Uterus (tissue), 4 donors: ENCODE results near the gene DEPDC5. TPM values are rescaled to one million over a fixed set of nuclear protein-coding genes. Genes with fewer than 3 reads are reported as not detected.

ENCODE experiments used
- DNase-seq, 2 donors: peaks; one replicate each; pipeline ENCODE4 v3.0.0-alpha.2; 2019 to 2020
- H3K27ac ChIP-seq, 2 donors: fragments of 200-600 bp; sonication (generic); 1 replicate in 1 of 2; 2 replicates in 1 of 2; pipeline ENCODE4 v1.5.1; 2016 to 2018
- H3K27me3 ChIP-seq, 2 donors: fragments of 200-600 bp; sonication (generic); one replicate each; pipeline ENCODE4 v1.5.1; 2018 to 2019; ENCODE audit warnings: control low read depth in 1 of 2
- H3K36me3 ChIP-seq, 2 donors: fragments of 200-600 bp; sonication (generic); one replicate each; pipeline ENCODE4 v1.5.1; 2019; ENCODE audit warnings: control low read depth in 1 of 2
- H3K4me1 ChIP-seq, 2 donors: fragments of 200-600 bp; sonication (generic); one replicate each; pipeline ENCODE4 v1.5.1; 2018 to 2019; ENCODE audit warnings: control low read depth in 1 of 2
- H3K4me3 ChIP-seq, 2 donors: fragments of 200-600 bp; sonication (generic); 1 replicate in 1 of 2; 2 replicates in 1 of 2; pipeline ENCODE4 v1.5.1; 2018 to 2019; ENCODE audit warnings: mild to moderate bottlenecking in 1 of 2
- H3K9me3 ChIP-seq, 2 donors: fragments of 200-600 bp; sonication (generic); one replicate each; pipeline ENCODE4 v1.5.1; 2019; ENCODE audit warnings: control low read depth in 1 of 2
- CTCF ChIP-seq, 4 experiments: fragments of 200-600 bp in 2 of 4; fragments of 450-650 bp in 2 of 4; sonication (generic) in 2 of 4; IDR thresholded peaks; one replicate each; pipeline ENCODE4 v1.5.1; 2016 to 2019; ENCODE audit warnings: antibody characterized with exemption in 4 of 4, mild to moderate bottlenecking in 2 of 4, moderate library complexity in 1 of 4
- POLR2A ChIP-seq, 2 donors: fragments of 450-650 bp; IDR thresholded peaks; one replicate each; pipeline ENCODE4 v1.6.1; 2016; ENCODE audit warnings: antibody characterized with exemption in 2 of 2, mild to moderate bottlenecking in 1 of 2, moderate library complexity in 1 of 2
- intact Hi-C: fragments of 100-400 bp; cut with DNase I; formaldehyde crosslinking; loops from one replicate; pipeline ENCODE4 v1.15.1; 2023; ENCODE audit warnings: low total_unique reads
- total RNA-seq, 4 donors: library from RNA; depleted of rRNA in 3 of 4; stranded (reverse); fragments of >200 nt in 3 of 4; gene quantifications; one replicate each; pipeline versions ENCODE4 v1.1.0 to v1.2.4, GENCODE V29; 2014 to 2023
- donor health status: DM: yes; HTN: yes; CAD: no.

DEPDC5 gene
- total RNA-seq, 4 donors from 2014 or later, result 9.1 to 180 (median 37.2) TPM

GRCh38 chr22:31829505-31829904, 75.7 kb downstream of the DEPDC5 start:
- no peaks in the 10 kb centered on the region for H3K4me1 ChIP-seq
- intact Hi-C loops, result no loop called here
- no peaks in the 10 kb centered on the region for H3K9me3 ChIP-seq
- peak in 1 of 2 donors; percentile 22 for DNase-seq
- no peak overlapping the region for H3K4me3 ChIP-seq
- H3K27me3 ChIP-seq, result no peaks in the 10 kb centered on the region
- no peaks in the 10 kb centered on the region for H3K36me3 ChIP-seq
- TF ChIP-seq POLR2A (IDR thresholded peaks at IDR 0.05) (no peak), CTCF (IDR thresholded peaks at IDR 0.05) (no peak)
- H3K27ac ChIP-seq, result peak overlapping the region in 1 of 2 donors; percentile 23

- intact Hi-C loops, result no loop called here
- Histone ChIP-seq H3K27me3 (no peaks in the 10 kb centered on the region), H3K27ac (no peak overlapping the region), H3K4me3 (no peak overlapping the region), H3K4me1 (no peaks in the 10 kb centered on the region), H3K36me3 (no peaks in the 10 kb centered on the region), H3K9me3 (no peaks in the 10 kb centered on the region)
- DNase-seq, result no peak
- no peak for TF ChIP-seq CTCF (IDR thresholded peaks at IDR 0.05)
- no peak for TF ChIP-seq POLR2A (IDR thresholded peaks at IDR 0.05)
Observed at GRCh38 chr22:31830721-31831070, 76.9 kb downstream of the DEPDC5 start.

GRCh38 chr22:31833930-31834329, 80.1 kb downstream of the DEPDC5 start:
- TF ChIP-seq POLR2A (IDR thresholded peaks at IDR 0.05), result no peak
- TF ChIP-seq CTCF (IDR thresholded peaks at IDR 0.05), result no peak
- Histone ChIP-seq H3K4me1 (no peaks in the 10 kb centered on the region), H3K4me3 (no peak overlapping the region), H3K27ac (no peak overlapping the region), H3K36me3 (no peaks in the 10 kb centered on the region), H3K27me3 (no peaks in the 10 kb centered on the region), H3K9me3 (no peaks in the 10 kb centered on the region)
- DNase-seq, result no peak
- intact Hi-C loops, result no loop called here

GRCh38 chr22:31836010-31836409, 82.2 kb downstream of the DEPDC5 start:
- Histone ChIP-seq H3K36me3 (no peaks in the 10 kb centered on the region), H3K4me3 (no peak overlapping the region), H3K4me1 (no peaks in the 10 kb centered on the region), H3K27me3 (no peaks in the 10 kb centered on the region), H3K27ac (no peak overlapping the region), H3K9me3 (no peaks in the 10 kb centered on the region)
- intact Hi-C loops, result no loop called here
- no peak for DNase-seq
- TF ChIP-seq CTCF (IDR thresholded peaks at IDR 0.05) (no peak), POLR2A (IDR thresholded peaks at IDR 0.05) (no peak)

GRCh38 chr22:31838917-31839316, 85.1 kb downstream of the DEPDC5 start:
- no peak for DNase-seq
- no peaks in the 10 kb centered on the region for H3K9me3 ChIP-seq
- no peaks in the 10 kb centered on the region for H3K27me3 ChIP-seq
- H3K4me3 ChIP-seq, result no peak overlapping the region
- TF ChIP-seq POLR2A (IDR thresholded peaks at IDR 0.05), result no peak
- no peak for TF ChIP-seq CTCF (IDR thresholded peaks at IDR 0.05)
- no peak overlapping the region for H3K27ac ChIP-seq
- intact Hi-C loops, result no loop called here
- no peaks in the 10 kb centered on the region for H3K4me1 ChIP-seq
- H3K36me3 ChIP-seq, result no peaks in the 10 kb centered on the region
